GM21576 (cell line): ENCODE results near the gene GFRAL.
"Not testable (repeated sequence)": the region's sequence is repeated elsewhere in the genome, so short reads cannot be mapped to it uniquely, and the experiment has no call there.

Experiments
- ATAC-seq: cut with Tn5 transposase; IDR thresholded peaks from one replicate; pipeline ENCODE4 v1.9.1; 2021; ENCODE audit warnings: mild to moderate bottlenecking, moderate library complexity; ENCODE audit not compliant: unreplicated experiment

Gene GFRAL

GRCh38 chr6:55327169-55327568 lies at the start of gene GFRAL:
GFRAL (plus strand) TSS chr6:55327469; CDS start chr6:55327555, 86 bp downstream.
- no peak for ATAC-seq

DNA sequence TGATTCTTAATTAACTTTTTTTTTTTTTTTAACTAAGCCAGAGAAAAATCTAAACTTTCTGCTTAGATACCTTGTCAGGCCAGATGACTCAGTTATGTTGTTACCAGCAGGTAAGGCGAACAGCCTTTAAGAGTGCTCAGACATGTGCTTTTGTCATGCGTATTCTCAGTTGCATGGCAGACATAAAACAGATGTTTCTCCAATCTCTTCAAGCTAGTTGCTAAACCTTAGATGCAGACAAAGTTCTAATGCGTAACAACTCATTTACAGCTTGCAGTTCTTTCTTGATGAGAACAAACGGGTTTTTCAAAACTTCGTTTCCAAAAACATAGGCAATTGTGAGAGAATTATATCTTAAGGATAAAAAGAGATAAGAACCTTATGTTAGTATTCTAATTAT lies 49.6 kb upstream of the GFRAL start:
- ATAC-seq: no peak

DNA sequence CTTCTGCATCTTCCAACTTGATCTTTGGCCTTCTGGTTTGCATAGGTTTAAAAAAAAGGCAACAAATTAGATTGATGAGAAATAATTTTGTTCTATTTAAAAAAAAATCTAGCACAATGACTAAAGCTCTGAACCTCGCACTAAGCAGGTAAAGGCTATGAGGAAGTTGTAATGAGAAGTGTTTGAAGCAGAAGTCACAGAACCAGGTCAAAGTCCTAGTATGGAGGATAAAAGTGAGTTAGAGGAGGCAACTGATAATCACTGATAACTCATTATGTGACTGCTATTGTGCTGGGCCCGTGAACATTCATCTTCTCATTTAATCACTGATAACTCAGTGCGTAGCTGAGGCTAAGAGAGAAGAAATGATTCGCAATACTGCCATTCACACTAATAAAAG lies 46.1 kb upstream of the GFRAL start:
- no peak for ATAC-seq

- ATAC-seq: no peak
These were observed 45.2 kb upstream of the GFRAL start for GRCh38 chr6:55282115-55282514.

DNA sequence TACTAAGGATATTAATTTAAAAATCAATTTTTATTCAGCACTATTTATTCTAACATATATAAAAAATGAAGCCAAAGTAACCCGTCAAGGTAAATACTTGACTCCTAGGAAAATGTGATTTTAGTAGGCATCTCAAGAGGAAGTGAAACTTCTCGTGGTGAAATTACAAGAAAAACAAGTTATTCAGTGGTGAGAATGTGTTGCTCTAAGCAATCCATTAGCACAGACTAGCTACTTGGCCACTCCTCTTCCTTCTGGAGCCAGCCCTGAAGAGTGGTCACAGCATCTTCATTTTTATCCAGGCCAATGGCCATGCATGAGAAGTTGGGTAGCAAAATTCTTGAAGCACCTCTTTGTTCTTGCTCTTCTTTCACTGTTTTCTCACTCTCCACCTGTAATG lies 40.4 kb upstream of the GFRAL start:
- ATAC-seq: no peak

- ATAC-seq: no peak
These were observed 36.5 kb upstream of the GFRAL start for GRCh38 chr6:55290736-55291135.

DNA sequence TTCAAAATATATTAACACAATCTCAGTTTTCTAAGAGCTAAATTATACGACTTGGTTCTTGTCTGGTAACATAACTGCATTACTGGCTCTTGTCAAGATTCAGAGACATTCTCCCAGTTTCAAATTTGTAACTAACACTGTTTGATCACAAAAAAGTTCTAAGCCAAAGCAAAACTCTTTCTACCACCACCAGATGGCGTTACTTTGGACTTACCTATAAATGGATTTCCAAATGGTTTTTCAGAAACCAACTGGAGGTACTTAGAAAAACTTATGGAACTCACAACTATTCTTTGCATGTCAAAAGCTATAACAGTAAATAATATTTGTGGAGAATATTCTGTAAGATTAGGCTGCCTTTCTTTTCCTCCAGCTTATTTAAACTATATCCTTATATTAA lies 34.2 kb upstream of the GFRAL start:
- ATAC-seq: no peak

DNA sequence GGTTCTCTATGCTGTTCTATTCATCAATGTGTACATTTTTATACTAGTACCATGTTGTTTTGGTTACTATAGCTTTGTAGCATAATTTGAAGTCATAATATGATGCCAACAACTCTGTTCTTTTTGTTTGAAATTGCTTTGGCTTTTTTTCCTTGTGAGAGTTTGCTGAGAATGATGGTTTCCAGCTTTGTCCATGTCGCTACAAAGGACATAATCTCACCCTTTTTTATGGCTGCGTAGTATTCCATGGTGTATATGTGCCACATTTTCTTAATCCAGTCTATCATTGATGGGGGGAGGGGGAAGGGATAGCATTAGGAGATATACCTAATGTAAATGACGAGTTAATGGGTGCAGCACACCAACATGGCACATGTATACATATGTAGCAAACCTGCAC lies 30.1 kb upstream of the GFRAL start:
- ATAC-seq: not testable (repeated sequence)

- ATAC-seq: no peak
These were observed 27.8 kb upstream of the GFRAL start for GRCh38 chr6:55299286-55299985.

DNA sequence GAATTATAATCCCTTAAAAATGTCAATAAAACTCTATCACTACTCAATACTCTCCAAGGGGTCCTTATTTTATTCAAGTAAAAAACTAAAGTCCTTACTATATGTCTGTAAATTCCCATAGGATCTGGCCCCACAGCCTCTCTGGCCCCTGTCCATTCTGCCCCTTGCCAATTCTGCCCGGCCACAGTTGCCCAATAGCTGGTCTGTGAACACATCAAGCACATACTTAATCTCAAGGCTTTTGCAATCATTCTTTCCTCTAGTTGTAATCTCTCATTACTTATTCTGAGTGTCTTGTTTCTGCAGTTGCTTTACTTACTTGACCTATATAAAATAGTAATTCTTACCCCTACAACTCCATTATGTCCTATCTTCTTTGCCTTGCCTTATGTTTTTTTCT lies 22.5 kb upstream of the GFRAL start:
- no peak for ATAC-seq

- no peak for ATAC-seq
These were observed 7.1 kb upstream of the GFRAL start for GRCh38 chr6:55319961-55320695.

DNA sequence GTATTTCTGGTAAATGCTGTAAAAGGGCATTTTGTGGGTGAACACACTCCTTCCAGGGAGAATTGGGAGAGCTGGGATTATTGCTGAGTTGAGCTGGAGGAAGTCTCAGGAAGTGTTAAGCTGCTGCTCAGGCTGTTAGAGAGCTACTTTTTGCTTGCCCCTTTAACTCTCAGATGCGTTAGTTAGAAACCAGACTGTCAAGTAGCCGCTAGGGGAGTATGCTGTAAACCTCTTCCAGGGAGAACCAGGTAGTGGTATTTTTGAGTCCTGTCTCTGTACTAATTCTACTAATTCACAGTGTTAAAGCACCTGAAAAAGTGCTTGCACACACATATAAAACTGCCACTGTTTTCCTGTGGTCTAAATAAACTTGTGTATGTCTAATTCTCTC lies 6.6 kb upstream of the GFRAL start:
- ATAC-seq: no peak

DNA sequence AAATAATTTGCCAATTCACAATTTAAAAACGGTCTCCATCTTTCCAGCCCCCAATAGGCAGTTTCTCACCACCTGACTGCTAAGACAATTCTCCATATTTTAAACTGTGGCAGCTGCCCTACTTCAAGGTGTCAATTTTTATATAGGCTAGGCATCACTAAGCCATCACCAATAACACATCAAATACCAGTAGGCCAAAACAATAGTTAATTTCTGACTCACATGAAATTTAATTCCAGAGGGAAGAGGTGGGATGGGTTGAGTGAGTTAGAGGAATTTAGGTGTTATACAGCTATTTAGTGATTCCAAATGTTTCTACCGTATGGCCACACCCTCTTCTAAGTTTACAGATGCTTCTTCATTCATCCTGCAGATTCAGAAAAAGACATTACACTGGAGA lies 49.9 kb downstream of the GFRAL start:
- no peak for ATAC-seq

- no peak for ATAC-seq
These were observed 52.2 kb downstream of the GFRAL start for GRCh38 chr6:55379471-55379870.

DNA sequence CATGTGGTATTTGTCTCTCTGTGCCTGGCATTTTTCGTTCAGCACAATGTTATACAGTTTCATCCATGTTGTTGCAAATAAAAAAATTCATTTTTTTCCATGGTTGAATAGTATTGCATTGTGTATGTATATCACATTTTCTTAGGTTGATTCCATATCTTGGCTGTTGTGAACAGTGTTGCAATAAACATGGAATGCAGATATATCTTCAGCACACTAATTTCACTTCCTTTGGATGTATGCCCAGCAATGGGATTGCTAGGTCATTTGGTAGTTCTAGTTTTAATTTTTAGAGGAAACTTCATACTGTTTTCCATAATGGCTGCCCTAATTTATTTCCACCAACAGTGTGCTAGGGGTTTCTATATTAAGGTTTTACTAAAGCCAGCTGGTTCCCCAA lies 52.6 kb downstream of the GFRAL start:
- no peak for ATAC-seq

- no peak for ATAC-seq
These were observed 60.9 kb downstream of the GFRAL start for GRCh38 chr6:55388211-55388610.

- ATAC-seq: no peak
These were observed 68.6 kb downstream of the GFRAL start for GRCh38 chr6:55395871-55396270.

- no peak for ATAC-seq
These were observed 70.7 kb downstream of the GFRAL start for GRCh38 chr6:55397986-55398385.

- ATAC-seq: no peak
These were observed 72.1 kb downstream of the GFRAL start for GRCh38 chr6:55399351-55399750.

GRCh38 chr6:55405474-55406235 lies 78.4 kb downstream of the GFRAL start:
- no peak for ATAC-seq

DNA sequence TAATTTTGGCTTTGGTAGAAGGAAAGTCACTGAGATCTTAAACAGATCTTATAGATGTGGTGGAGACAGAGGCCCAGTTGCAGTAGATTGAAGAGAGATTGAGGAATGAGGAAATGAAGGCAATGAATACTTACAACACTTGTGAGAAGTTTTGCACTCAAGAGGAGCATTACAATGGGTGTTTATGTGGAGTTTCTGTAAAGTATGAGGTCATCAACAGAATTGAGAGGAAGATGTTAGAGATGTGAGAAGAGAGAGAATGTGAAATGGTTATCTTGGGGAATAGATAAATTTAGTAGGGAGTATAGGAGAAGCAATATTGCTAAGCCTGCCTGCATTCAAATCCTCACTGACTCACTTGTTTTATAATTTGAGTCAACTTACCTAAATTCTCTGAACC lies 83.4 kb downstream of the GFRAL start:
- ATAC-seq: no peak

- no peak for ATAC-seq
These were observed 96.7 kb downstream of the GFRAL start for GRCh38 chr6:55423933-55424332.
